HT1080 (cell line): Measurements from ENCODE around the gene NUDT6. TPM values are rescaled to one million over a fixed set of nuclear protein-coding genes. Genes with fewer than 3 reads are reported as not detected.
"Not testable (repeated sequence)": the region's sequence is repeated elsewhere in the genome, so short reads cannot be mapped to it uniquely, and the experiment has no call there.

Experiments used
- DNase-seq: peaks from one replicate; pipeline ENCODE4 v3.0.0-alpha.2; 2015; ENCODE audit warnings: low read depth
- polyA plus RNA-seq, 2 experiments: library from polyadenylated mRNA; depleted of rRNA; stranded (reverse); fragments of >200 nt; gene quantifications; 2 replicates each; pipeline ENCODE4 v1.2.3, GENCODE V29; 2015
- total RNA-seq: library from RNA; depleted of rRNA; stranded (reverse); fragments of >200 nt; shearing (Covaris generic); gene quantifications from 2 replicates; pipeline ENCODE4 v1.2.3, GENCODE V29; 2014; rRNA removed

The NUDT6 gene
- total RNA-seq: 13.6 and 14.6 TPM in 2 replicates
- 10.3 TPM in 2 replicates for polyA plus RNA-seq (2015; cell fraction: cytosol; rRNA removed)
- polyA plus RNA-seq (2015; cell fraction: nucleus; rRNA removed): 20.6 and 22.7 TPM in 2 replicates

GRCh38 chr4:122921971-122922876 is at the start of gene NUDT6:
NUDT6 (minus strand) TSS chr4:122922597; CDS start chr4:122922572, 25 bp downstream.
- DNase-seq: peak; percentile 68

GRCh38 chr4:122968227-122968812 is 45.9 kb upstream of the NUDT6 start:
- DNase-seq: peak; percentile 31

GRCh38 chr4:122967231-122967630 is 44.8 kb upstream of the NUDT6 start:
- no peak for DNase-seq

- no peak for DNase-seq
Observed at GRCh38 chr4:122966201-122966600, 43.8 kb upstream of the NUDT6 start.

- peak; percentile 67 for DNase-seq
Observed at GRCh38 chr4:122963216-122963615, 40.8 kb upstream of the NUDT6 start.

- DNase-seq: no peak
Observed at GRCh38 chr4:122960611-122961000, 38.2 kb upstream of the NUDT6 start.

- no peak for DNase-seq
Observed at GRCh38 chr4:122959981-122960610, 37.7 kb upstream of the NUDT6 start.

GRCh38 chr4:122959441-122959840 is 37.0 kb upstream of the NUDT6 start:
- DNase-seq: no peak

GRCh38 chr4:122958505-122958904 is 36.1 kb upstream of the NUDT6 start:
- DNase-seq: no peak

- no peak for DNase-seq
Observed at GRCh38 chr4:122953924-122954323, 31.5 kb upstream of the NUDT6 start.

- DNase-seq: no peak
Observed at GRCh38 chr4:122952028-122952427, 29.6 kb upstream of the NUDT6 start.

GRCh38 chr4:122948671-122949070 is 26.3 kb upstream of the NUDT6 start:
- DNase-seq: no peak

GRCh38 chr4:122946142-122946541 is 23.7 kb upstream of the NUDT6 start:
- DNase-seq: no peak

GRCh38 chr4:122945136-122945535 is 22.7 kb upstream of the NUDT6 start:
- DNase-seq: not testable (repeated sequence)

- DNase-seq: no peak
Observed at GRCh38 chr4:122932763-122933162, 10.4 kb upstream of the NUDT6 start.

GRCh38 chr4:122930862-122931261 is 8.5 kb upstream of the NUDT6 start:
- DNase-seq: no peak

- DNase-seq: no peak
Observed at GRCh38 chr4:122928930-122929329, 6.5 kb upstream of the NUDT6 start.

- peak; percentile 85 for DNase-seq
Observed at GRCh38 chr4:122922877-122923511, 597 bp upstream of the NUDT6 start.

GRCh38 chr4:122921300-122921699 is 1.1 kb downstream of the NUDT6 start:
- DNase-seq: no peak

- DNase-seq: no peak
Observed at GRCh38 chr4:122920473-122920872, 1.9 kb downstream of the NUDT6 start.

- no peak for DNase-seq
Observed at GRCh38 chr4:122917731-122918130, 4.7 kb downstream of the NUDT6 start.

- peak; percentile 39 for DNase-seq
Observed at GRCh38 chr4:122914938-122915337, 7.5 kb downstream of the NUDT6 start.
